Muscle layer of colon (tissue), 2 donors: ENCODE results near the gene TEF.

Experiments used
- H3K27ac ChIP-seq: one replicate; pipeline ENCODE4 v1.7.0; 2013; ENCODE audit warnings: low read depth, mild to moderate bottlenecking, low read length, moderate library complexity
- H3K27me3 ChIP-seq, 2 donors: one replicate each; pipeline ENCODE4 v1.7.0; 2013; ENCODE audit warnings: low read length in 2 of 2, mild to moderate bottlenecking in 2 of 2; ENCODE audit not compliant: insufficient read depth in 2 of 2, control insufficient read depth in 1 of 2
- H3K36me3 ChIP-seq: one replicate; pipeline ENCODE4 v1.7.0; 2013; ENCODE audit warnings: mild to moderate bottlenecking, low read length; ENCODE audit not compliant: insufficient read depth
- H3K4me1 ChIP-seq: one replicate; pipeline ENCODE4 v1.7.0; 2013; ENCODE audit warnings: mild to moderate bottlenecking, low read length; ENCODE audit not compliant: insufficient read depth
- H3K4me3 ChIP-seq, 2 donors: one replicate each; pipeline ENCODE4 v1.7.0; 2013; ENCODE audit warnings: low read length in 2 of 2, low read depth in 1 of 2, mild to moderate bottlenecking in 1 of 2, moderate library complexity in 1 of 2
- H3K9ac ChIP-seq: one replicate; pipeline ENCODE4 v1.7.0; 2013; ENCODE audit warnings: low read length
- H3K9me3 ChIP-seq: one replicate; pipeline ENCODE4 v1.7.0; 2013; ENCODE audit warnings: mild to moderate bottlenecking, low read length
- donor health status: abdominal sarcoma.
- donor health status: Adenocarcinoma of cecum.

Gene TEF

DNA sequence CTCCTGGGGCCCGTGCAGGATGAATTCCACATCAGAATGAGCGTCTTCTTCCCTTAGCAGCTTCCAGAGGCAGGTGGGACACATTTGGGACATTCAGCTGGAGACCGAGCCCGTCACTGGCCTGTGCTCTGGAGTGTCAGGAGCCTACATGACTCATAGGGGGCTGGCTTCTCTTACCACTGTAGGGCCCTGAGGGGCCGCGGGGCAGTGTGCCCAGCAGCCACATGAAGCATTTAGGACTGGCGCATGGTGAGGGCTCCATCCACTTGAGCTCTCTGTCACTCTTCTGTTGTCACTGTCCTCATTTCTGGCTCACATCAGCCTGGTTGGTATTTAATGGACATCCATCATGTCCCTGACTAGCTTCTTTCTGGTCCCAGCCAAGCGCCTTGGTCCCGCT, 38.0 kb upstream of the TEF start:
- no peak overlapping the region for H3K4me3 ChIP-seq
- peaks cover 78% of the 10 kb centered on the region for H3K36me3 ChIP-seq
- no peak overlapping the region for H3K27ac ChIP-seq
- no peaks in the 10 kb centered on the region for H3K4me1 ChIP-seq
- no peak overlapping the region for H3K9ac ChIP-seq
- no peaks in the 10 kb centered on the region for H3K27me3 ChIP-seq
- H3K9me3 ChIP-seq = no peaks in the 10 kb centered on the region

DNA sequence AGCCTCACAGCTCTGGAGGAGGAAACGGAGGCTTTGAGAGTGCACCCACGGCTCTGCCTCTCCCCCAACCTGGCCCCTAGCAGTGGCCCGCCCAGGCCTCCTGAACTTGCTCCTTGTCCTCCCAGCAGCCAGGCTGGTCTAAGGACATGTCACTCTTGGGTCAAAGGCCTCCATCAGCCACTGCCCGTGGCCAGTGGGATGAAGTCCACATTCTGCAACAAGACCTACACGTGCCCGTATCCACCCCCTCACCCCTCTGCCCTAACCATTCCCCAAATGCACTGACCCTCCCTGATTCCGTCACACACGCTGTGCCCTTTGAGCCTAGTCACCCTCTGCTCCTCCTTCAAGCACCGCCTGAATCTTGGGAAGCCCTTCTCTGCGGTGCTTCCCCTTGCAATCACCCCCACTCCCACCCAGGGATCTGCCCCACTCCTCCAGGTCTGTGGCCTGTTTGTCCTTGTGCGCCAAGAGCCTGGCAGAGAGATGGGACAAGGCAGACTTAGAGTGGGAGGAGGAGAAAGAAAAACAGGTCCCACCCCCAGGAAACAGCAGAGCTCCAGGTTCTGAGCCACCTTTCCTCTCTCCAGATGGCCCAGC, 37.5 kb upstream of the TEF start:
- Histone ChIP-seq H3K9ac (no peak overlapping the region), H3K27ac (no peak overlapping the region), H3K9me3 (no peaks in the 10 kb centered on the region), H3K4me3 (no peak overlapping the region), H3K27me3 (no peaks in the 10 kb centered on the region), H3K36me3 (peaks cover 80% of the 10 kb centered on the region), H3K4me1 (no peaks in the 10 kb centered on the region)

DNA sequence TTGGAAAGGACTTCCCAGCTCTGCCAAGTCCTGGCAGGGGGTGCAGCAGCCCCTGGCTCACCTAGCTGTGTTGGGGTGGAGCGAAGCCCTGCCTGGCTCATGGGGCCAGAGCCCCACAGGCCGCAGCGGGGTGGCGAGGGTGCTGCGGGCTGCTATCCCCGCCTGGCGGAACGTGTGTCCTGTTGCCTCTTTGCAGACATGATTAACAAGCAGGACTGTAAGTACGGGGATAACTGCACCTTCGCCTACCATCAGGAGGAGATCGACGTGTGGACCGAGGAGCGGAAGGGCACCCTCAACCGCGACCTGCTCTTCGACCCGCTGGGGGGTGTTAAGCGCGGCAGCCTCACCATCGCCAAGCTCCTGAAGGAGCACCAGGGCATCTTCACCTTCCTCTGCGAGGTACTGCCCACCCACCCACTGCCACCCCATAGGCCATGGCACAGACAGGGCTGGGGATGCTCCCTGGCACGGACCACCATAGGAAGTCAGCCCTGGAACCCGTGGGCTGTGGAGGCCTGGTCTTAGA, 35.9 kb upstream of the TEF start:
- no peak overlapping the region for H3K4me3 ChIP-seq
- H3K36me3 ChIP-seq = peaks cover 84% of the 10 kb centered on the region

DNA sequence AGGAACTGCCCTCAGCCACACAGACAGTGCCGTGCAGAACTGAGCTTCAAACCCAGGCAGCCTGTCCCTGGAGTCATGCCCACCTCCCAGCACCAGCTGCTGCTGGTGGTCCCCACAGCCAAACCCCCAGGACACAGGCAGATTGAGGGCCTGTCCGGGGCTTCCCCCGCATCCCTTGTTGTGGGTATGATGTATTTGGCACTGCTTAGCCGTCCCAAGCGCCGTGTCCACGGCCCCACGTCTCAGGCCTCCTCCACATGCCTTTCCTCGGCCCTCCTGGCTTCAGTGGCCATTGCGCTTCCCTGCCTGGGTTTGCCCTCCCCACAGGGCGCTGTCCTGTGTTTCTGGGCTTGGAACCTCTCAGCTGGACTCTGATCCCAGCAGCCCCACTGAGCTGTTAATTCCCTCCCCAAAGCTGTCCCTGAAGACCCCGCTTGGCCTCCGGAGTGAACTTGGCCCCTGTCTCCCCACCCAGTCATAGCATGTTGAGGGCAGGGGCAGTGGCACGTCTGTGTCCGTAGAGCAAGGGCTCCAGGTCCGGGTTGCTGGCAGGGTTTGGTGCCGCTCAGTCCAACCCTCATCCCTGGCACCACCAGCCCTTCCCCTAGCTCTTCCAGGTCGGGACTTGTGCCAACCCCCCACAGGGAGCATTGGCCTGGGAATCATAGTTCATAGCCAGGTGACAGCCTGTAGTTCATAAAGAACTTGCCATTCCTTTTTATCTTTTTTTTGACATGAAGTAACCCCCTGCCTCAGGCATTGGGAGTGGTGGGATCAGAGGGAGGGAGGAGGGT, 34.5 kb upstream of the TEF start:
- Histone ChIP-seq H3K36me3 (peaks cover 85% of the 10 kb centered on the region), H3K4me3 (no peak overlapping the region), H3K4me1 (no peaks in the 10 kb centered on the region), H3K27ac (no peak overlapping the region), H3K9ac (no peak overlapping the region), H3K27me3 (no peaks in the 10 kb centered on the region), H3K9me3 (no peaks in the 10 kb centered on the region)

More for the DNA sequence above, 35.9 kb upstream of the TEF start:
- no peaks in the 10 kb centered on the region for H3K9me3 ChIP-seq
- no peaks in the 10 kb centered on the region for H3K27me3 ChIP-seq
- no peaks in the 10 kb centered on the region for H3K4me1 ChIP-seq
- H3K27ac ChIP-seq = no peak overlapping the region
- no peak overlapping the region for H3K9ac ChIP-seq

DNA sequence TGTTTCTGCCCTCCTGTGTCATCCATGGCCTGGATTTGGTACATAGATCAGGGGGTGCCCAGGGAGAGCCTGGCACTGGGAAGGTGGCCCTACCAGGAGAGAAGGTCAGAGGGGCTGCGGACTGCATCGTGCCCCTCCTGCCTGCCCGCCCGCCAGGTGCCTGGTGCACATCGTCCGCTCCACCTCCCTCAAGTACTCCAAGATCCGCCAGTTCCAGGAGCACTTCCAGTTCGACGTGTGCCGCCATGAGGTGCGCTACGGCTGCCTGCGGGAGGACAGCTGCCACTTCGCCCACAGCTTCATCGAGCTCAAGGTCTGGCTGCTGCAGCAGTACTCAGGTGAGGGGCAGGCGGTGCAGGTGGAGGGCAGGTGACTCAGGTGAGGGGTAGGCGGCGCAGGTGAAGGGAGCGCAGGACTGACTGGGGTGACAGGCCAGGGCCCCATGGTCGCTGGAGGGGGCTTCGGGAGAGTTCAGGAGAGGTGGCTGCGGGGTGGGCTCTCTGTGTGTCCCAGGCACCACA, 32.7 kb upstream of the TEF start:
- no peaks in the 10 kb centered on the region for H3K4me1 ChIP-seq
- H3K9me3 ChIP-seq = no peaks in the 10 kb centered on the region
- H3K27ac ChIP-seq = no peak overlapping the region
- H3K36me3 ChIP-seq = peaks cover 85% of the 10 kb centered on the region
- H3K4me3 ChIP-seq = no peak overlapping the region
- no peaks in the 10 kb centered on the region for H3K27me3 ChIP-seq
- H3K9ac ChIP-seq = no peak overlapping the region

- Histone ChIP-seq H3K4me1 (no peaks in the 10 kb centered on the region), H3K9me3 (no peaks in the 10 kb centered on the region), H3K36me3 (peaks cover 85% of the 10 kb centered on the region), H3K4me3 (no peak overlapping the region), H3K9ac (no peak overlapping the region), H3K27me3 (no peaks in the 10 kb centered on the region), H3K27ac (no peak overlapping the region)
These were observed 31.7 kb upstream of the TEF start for GRCh38 chr22:41350087-41350486.

DNA sequence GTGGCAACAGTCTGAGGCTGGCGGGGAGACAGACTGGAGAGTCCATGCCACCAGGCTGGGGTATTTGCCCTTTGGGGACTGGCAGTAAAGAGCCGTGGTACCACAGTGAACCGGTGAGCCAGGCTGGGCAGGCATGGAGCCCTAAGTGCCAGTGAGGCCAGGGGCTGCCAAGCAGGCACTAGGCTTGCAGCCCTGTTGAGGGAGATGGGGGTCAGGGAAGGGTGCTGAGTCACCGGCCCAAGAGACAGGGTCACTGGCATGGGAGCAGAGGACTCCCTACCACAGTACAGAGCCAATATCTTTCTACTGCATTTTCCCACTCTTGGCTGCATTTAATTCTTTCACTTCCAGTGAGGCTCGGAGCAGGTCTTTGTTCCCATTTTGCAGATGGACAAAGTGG, 30.7 kb upstream of the TEF start:
- H3K9ac ChIP-seq = no peak overlapping the region
- no peaks in the 10 kb centered on the region for H3K9me3 ChIP-seq
- H3K27me3 ChIP-seq = no peaks in the 10 kb centered on the region
- no peak overlapping the region for H3K27ac ChIP-seq
- H3K4me3 ChIP-seq = no peak overlapping the region
- H3K36me3 ChIP-seq = peaks cover 88% of the 10 kb centered on the region
- H3K4me1 ChIP-seq = no peaks in the 10 kb centered on the region

DNA sequence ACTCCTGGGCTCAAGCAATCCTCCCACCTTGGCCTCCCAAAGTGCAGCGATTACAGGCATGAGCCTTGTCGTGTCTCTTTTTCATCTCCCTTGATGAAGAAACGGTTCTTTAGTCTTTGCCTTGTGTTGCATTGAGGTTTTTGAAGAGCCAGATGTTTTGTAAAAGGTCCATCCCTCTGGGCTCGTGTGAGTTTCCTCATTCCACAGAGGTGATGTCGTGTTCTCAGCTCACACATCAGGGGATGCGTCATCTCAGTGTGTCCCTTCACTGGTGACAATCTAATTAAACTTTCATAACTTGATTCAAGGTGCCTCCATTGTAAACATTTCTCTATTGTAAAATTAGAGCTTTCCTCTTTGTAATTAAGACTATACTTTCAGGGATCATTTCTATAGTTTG, 29.7 kb upstream of the TEF start:
- H3K9ac ChIP-seq = no peak overlapping the region
- H3K9me3 ChIP-seq = no peaks in the 10 kb centered on the region
- no peaks in the 10 kb centered on the region for H3K4me1 ChIP-seq
- peaks cover 88% of the 10 kb centered on the region for H3K36me3 ChIP-seq
- H3K27ac ChIP-seq = no peak overlapping the region
- H3K27me3 ChIP-seq = no peaks in the 10 kb centered on the region
- no peak overlapping the region for H3K4me3 ChIP-seq

DNA sequence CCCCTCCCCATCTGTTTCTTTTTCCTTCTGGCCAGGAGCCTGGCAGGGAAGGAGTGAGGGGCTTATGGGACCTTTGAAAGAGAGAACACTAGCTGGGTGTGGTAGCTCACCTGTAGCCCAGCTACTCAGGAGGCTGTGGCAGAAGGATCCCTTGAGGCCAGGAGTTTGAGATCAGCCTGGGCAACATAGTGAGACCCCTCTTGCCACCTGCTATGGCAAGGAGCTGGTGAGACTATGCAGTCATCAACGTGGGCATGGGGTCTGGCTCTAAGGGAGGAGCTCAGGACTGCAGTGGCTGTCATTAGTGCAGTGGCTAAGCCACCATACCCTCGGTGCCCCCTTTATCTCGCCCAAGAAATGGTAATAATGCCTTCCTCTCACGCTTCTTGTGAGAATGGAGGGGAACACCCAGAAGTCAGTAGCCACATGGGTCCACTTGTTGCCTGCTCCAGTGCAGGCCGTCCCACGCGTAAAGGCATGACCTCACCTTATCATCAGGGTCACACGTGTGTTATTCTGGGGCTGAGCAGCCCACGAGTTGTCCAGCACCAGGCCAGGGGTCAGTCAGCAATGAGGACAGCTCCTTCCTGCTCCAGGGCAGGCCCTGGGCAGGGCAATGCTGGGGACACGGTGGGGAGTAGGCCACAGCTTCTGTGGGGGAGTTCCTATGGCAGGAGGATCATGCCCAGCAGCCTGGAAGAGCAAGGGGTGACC, 27.7 kb upstream of the TEF start:
- Histone ChIP-seq H3K27me3 (no peaks in the 10 kb centered on the region), H3K9ac (no peak overlapping the region), H3K9me3 (no peaks in the 10 kb centered on the region), H3K27ac (no peak overlapping the region), H3K4me3 (no peak overlapping the region), H3K36me3 (peaks cover 76% of the 10 kb centered on the region), H3K4me1 (no peaks in the 10 kb centered on the region)

- H3K4me1 ChIP-seq = no peaks in the 10 kb centered on the region
These were observed 26.8 kb upstream of the TEF start for GRCh38 chr22:41354979-41355378.

DNA sequence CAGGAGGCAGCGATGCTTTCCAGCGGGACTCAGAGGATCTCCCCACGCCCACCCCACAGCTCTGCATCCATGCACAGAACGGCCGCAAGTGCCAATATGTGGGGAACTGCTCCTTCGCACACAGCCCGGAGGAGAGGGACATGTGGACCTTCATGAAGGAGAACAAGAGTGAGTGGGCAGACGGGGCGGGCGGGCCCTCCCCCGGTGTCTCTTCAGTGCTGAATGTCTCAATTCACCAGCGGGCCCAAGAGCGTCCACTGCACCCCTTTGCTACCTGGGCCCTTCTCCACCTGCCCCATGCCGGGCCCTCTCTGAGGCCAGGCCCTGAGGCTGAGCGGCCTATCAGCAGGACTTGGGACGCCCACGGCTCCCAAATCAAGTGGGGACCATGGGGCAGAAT, 25.8 kb upstream of the TEF start:
- no peak overlapping the region for H3K4me3 ChIP-seq
- H3K9me3 ChIP-seq = no peaks in the 10 kb centered on the region
- H3K27ac ChIP-seq = no peak overlapping the region
- H3K36me3 ChIP-seq = peaks cover 58% of the 10 kb centered on the region
- no peaks in the 10 kb centered on the region for H3K4me1 ChIP-seq
- no peak overlapping the region for H3K9ac ChIP-seq
- no peaks in the 10 kb centered on the region for H3K27me3 ChIP-seq

More at GRCh38 chr22:41354979-41355378, 26.8 kb upstream of the TEF start:
- no peak overlapping the region for H3K4me3 ChIP-seq
- H3K27ac ChIP-seq = no peak overlapping the region
- H3K36me3 ChIP-seq = peaks cover 67% of the 10 kb centered on the region
- H3K9ac ChIP-seq = no peak overlapping the region
- no peaks in the 10 kb centered on the region for H3K9me3 ChIP-seq
- H3K27me3 ChIP-seq = no peaks in the 10 kb centered on the region
